Progenitor cell of endocrine pancreas (in vitro differentiated cells): ENCODE results near the gene SCO1. TPM values are rescaled to one million over a fixed set of nuclear protein-coding genes. Genes with fewer than 3 reads are reported as not detected.

Experiments
- DNase-seq: peaks from one replicate; pipeline ENCODE4 v3.0.0; 2021; ENCODE audit warnings: low spot score; ENCODE audit not compliant: unreplicated experiment
- H3K27ac Mint-ChIP-seq: 2 replicates; pipeline ENCODE4 v1.8.0; 2021; ENCODE audit warnings: mild to moderate bottlenecking, moderate library complexity, mixed read lengths
- H3K27me3 Mint-ChIP-seq: 2 replicates; pipeline ENCODE4 v1.8.0; 2021; ENCODE audit warnings: mixed read lengths
- H3K36me3 Mint-ChIP-seq: 2 replicates; pipeline ENCODE4 v1.8.0; 2022; ENCODE audit warnings: mixed read lengths; ENCODE audit not compliant: insufficient read depth
- H3K4me1 Mint-ChIP-seq: 2 replicates; pipeline ENCODE4 v1.8.0; 2021; ENCODE audit warnings: low read depth, mixed read lengths
- H3K4me3 Mint-ChIP-seq: 2 replicates; pipeline ENCODE4 v1.8.0; 2021; ENCODE audit warnings: low read depth, mild to moderate bottlenecking, moderate library complexity, mixed read lengths
- H3K9me3 Mint-ChIP-seq: 2 replicates; pipeline ENCODE4 v1.8.0; 2021; ENCODE audit warnings: low read depth, mixed read lengths
- CTCF ChIP-seq: fragments of 200-600 bp; sonication (generic); IDR thresholded peaks from one replicate; pipeline ENCODE4 v1.5.0; 2021; ENCODE audit warnings: antibody characterized with exemption, mild to moderate bottlenecking; ENCODE audit not compliant: unreplicated experiment
- total RNA-seq: library from RNA; stranded (reverse); gene quantifications from 2 replicates; pipeline ENCODE4 v1.2.1, GENCODE V29; 2021

SCO1 gene
- total RNA-seq, 1 donor from 2014 or later: 29.0 TPM

DNA sequence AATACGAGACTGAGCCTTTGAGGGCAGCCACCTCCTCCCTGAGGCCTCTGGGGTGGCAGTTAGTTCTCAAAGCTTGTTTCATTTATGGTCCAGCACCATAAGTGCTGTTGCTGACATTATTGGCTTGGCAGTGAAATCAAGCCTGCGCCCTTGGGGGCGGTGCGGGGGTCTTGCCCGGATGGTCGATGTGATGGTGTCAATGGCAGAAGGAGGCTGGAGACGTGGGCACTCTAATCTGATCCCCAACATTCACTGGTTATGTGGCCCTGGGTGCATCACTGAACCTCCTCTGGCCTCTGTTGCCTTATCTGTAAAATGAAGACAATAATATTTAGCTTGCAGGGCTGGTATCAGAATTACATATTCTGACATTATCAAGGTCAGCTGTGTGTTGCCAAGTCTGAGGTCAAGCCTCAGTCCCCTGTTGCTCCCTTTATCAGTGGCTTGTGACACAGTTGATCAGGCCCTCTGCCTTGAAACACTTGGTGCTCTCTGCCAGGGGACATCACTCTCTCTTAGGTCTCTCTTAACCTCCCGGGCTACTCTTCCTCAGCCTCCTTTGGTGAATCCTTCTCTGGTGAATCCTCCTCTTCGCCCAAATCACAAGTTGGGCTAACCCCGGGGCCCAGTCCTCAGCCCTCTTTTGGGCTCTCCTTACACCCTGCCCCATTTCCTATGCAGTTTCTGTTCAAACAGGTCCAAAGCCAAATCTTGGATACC, 44.2 kb upstream of the SCO1 start:
- peaks cover 2% of the 10 kb centered on the region for H3K36me3 Mint-ChIP-seq
- no peak for DNase-seq
- no peak for TF ChIP-seq CTCF
- no peak overlapping the region for H3K4me3 Mint-ChIP-seq
- H3K27ac Mint-ChIP-seq: no peak overlapping the region
- peaks cover 60% of the 10 kb centered on the region for H3K27me3 Mint-ChIP-seq
- H3K9me3 Mint-ChIP-seq: no peaks in the 10 kb centered on the region
- H3K4me1 Mint-ChIP-seq: peaks cover 10% of the 10 kb centered on the region

DNA sequence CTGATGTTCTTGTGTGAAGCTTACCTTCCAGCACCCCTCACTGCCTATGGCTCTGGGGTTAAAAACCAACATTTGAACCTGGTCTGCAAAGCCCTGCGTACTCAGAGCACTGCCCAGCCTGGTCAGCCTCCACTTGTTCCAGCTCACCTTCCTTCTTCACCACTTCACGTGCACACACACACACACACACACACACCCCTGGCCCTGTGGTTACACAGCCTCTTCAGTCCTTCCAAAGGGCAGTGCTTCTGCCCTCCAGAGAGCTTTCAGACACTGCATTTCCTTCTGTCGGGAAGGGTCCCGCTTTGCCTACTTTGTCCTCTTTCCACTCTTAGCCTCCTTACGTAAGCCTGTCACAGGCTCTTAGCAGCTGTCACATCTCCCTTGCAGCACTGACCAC, 42.1 kb upstream of the SCO1 start:
- Mint-ChIP-seq H3K27ac (no peak overlapping the region), H3K4me1 (peaks cover under 1% of the 10 kb centered on the region), H3K9me3 (no peaks in the 10 kb centered on the region), H3K36me3 (peaks cover 2% of the 10 kb centered on the region), H3K27me3 (peaks cover 57% of the 10 kb centered on the region), H3K4me3 (no peak overlapping the region)
- no peak for TF ChIP-seq CTCF
- no peak for DNase-seq

GRCh38 chr17:10738521-10739258, 41.4 kb upstream of the SCO1 start:
- Mint-ChIP-seq H3K27me3 (peaks cover 61% of the 10 kb centered on the region), H3K9me3 (no peaks in the 10 kb centered on the region)
- DNase-seq: no peak

GRCh38 chr17:10737736-10738135, 40.4 kb upstream of the SCO1 start:
- no peaks in the 10 kb centered on the region for H3K4me1 Mint-ChIP-seq
- no peak for DNase-seq
- H3K27ac Mint-ChIP-seq: no peak overlapping the region
- H3K9me3 Mint-ChIP-seq: no peaks in the 10 kb centered on the region
- no peak for TF ChIP-seq CTCF
- peaks cover 2% of the 10 kb centered on the region for H3K36me3 Mint-ChIP-seq
- peaks cover 62% of the 10 kb centered on the region for H3K27me3 Mint-ChIP-seq
- no peak overlapping the region for H3K4me3 Mint-ChIP-seq

More at GRCh38 chr17:10738521-10739258, 41.4 kb upstream of the SCO1 start:
- Mint-ChIP-seq H3K27ac (no peak overlapping the region), H3K4me3 (no peak overlapping the region), H3K4me1 (no peaks in the 10 kb centered on the region), H3K36me3 (peaks cover 2% of the 10 kb centered on the region)
- TF ChIP-seq CTCF: no peak

DNA sequence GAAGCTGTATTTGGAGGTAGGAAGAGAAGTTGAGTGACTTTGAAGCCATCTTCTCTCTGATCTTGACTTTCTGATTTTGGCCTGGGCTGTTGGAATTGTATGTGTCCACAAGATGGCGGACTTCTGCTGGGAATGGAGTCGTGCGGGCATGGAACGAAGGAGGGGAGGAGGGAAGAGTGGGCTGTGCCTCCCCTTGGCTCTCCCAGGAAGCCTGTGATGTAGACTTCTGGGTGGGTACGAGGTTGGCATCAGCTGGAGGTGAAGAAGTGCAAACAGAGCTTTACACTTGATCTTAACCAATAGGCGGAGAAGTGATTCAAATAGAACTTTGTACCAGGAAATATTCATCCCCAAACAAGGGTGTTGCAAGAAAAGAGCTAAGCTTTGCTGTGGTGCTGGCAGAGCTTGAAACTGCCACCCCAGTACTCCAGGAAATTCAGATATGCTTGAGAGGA, 39.9 kb upstream of the SCO1 start:
- Mint-ChIP-seq H3K36me3 (no peaks in the 10 kb centered on the region), H3K27me3 (peaks cover 62% of the 10 kb centered on the region), H3K4me1 (no peaks in the 10 kb centered on the region), H3K9me3 (no peaks in the 10 kb centered on the region), H3K27ac (no peak overlapping the region), H3K4me3 (no peak overlapping the region)
- DNase-seq: peak; percentile 42
- TF ChIP-seq CTCF: peak; percentile 82
